Measurements from ENCODE around the gene DAND5.
"Not testable (repeated sequence)": the region's sequence is repeated elsewhere in the genome, so short reads cannot be mapped to it uniquely, and the experiment has no call there.

Gene DAND5

DNA sequence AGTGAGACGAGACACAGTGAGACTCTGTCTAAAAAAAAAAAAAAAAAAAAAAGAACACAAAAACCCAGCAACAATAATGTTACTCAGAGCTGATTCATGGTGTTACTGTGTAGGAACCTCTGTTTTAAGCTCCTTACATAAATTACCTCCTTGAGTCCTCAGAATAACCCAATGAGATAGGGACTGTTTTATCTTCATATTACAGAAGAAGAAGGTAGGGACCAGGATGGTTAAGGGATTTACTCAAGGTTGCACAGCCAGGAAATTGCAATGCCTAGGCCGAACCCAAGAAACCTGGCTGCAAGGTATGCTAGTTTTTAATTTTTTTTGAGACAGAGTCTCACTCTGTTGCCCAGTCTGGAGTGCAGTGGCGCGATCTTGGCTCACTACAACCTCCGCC, 1.5 kb upstream of the DAND5 start:
- DNase-seq (ENCODE audit: low read depth) = no peak

DNA sequence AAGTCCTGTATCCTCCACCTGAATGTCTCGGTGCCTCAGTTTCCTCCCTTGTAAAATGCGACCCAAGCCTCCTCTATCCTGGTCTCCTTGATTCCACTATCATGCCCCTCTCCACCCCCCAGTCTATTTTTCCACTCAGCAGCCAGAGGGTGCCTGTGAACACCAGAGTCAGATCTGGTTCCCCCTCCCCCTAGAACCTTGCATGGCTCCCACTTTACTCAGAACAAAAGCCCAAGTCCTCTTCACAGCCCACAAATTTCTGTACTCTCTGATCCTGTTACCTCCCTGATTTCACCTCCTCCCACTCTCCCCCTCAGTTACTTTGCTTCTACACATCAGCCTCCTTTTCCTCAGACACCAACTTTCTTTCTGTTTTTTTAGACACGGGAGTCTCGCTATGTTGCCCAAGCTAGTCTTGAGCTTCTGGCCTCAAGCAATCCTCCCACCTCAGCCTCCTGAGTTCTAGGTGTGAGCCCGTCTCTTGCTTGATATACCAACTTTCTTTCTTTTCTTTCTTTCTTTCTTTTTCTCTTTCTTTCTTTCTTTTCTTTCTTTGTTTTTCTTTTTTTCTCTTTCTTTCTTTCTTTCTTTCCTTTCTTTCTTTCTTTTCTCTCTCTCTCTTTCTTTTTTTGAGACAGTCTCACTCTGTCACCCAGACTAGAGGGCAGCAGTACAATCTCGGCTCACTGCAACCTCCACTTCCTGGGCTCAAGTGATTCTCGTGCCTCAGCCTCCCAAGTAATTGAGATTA, 869 bp downstream of the DAND5 start:
- no peak for DNase-seq (ENCODE audit: low read depth)

DNA sequence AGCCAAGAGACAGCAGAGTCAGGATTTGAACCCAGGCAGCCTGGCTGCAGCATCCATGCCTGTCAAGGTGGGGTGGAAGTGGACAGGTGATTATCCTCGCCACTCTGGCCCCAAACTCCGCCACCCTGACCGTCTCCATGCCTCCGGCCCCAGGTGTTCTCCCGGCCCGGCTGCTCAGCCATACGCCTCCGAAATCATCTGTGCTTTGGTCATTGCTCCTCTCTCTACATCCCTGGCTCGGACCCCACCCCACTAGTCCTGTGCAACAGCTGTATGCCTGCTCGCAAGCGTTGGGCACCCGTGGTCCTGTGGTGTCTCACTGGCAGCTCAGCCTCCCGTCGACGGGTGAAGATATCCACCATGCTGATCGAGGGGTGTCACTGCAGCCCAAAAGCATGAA, 3.9 kb downstream of the DAND5 start:
- no peak for DNase-seq (ENCODE audit: low read depth)

DNA sequence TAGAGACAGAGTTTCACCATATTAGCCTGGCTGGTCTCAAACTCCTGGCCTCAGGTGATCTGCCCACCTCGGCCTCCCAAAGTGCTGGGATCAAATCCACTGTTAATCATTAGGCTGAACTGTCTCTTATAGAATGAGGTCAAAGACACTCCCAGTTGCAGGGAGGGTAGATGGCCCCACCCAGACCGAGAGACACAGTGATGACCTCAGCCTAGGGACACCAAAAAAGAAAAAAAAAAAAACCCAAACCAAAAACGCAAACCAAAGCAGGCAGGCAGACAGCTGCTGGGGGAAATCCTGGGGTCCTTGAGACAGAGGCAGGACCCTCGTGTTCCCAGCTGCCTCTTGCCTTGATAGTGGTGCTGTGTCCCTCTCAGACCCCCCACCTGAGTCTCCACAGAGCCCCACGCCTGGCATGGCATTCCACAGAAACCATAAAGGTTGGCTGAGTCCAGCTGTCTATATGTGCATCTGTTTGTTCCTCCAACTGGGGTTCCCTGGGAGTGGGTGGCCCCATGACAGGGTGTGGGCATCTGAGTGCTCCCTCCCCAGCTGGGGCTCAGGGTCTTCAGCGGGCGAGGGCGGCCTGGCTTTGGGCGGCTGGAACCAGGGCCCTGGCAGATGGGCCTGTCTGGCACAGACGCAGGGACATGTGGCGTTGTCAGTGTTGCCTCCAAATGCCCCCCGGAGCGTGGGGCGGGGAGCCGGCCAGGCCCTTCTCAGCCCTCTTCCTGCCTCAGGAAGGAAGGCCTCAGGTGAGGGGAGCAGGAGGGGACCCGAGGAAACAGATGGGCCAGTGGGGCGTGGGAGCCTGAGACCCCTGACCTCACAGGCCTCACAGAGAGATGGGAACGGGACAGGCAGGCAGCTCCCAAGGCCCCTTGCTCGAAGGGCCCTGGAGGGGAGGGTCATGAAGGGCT, 5.2 kb downstream of the DAND5 start:
- no peak for DNase-seq (ENCODE audit: low read depth)

DNA sequence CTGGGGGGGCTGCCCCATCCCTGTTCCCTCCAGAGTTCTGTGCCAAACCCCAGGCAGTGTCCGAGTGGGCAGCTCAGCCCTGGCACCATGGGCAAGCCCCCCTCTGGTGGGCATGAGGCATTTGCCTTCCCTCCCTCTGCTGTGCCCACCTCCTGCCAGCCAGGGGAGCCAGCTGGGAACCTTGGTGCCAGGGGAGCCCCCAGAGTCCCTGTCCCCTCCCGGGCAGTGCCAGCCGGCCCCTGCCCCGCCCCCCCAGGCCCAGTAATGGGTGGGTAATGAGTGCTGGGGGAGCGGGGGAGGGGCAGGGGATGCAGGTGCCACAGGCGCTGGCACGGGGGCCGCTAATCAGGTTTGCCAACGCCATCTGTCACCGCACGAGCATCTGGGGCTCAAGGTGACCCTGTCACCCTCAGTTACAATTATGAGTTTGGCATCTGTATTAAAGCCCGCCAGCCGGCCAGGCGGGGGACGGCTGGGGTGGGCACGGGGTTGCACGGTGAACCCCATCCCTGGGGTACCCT, 5.9 kb downstream of the DAND5 start:
- DNase-seq (ENCODE audit: low read depth) = no peak

DNA sequence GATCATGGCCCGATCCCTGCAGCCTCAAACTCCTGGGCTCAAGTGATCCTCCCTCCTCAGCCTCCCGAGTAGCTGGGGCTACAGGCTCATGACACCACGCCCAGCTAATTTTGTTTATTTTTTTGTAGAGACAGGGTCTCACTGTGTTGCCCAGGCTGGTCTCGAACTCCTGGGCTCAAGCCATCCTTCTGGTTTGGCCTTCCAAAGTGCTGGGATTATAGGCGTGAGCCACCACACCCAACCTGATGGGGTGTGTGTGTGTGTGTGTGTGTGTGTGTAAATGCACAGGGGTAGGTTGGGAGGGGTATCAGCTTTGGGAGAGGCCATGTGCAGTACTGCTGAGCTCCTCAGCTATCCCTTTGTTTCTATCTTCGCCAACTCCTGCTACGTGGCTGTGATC, 6.7 kb downstream of the DAND5 start:
- not testable (repeated sequence) for DNase-seq (ENCODE audit: low read depth)

DNA sequence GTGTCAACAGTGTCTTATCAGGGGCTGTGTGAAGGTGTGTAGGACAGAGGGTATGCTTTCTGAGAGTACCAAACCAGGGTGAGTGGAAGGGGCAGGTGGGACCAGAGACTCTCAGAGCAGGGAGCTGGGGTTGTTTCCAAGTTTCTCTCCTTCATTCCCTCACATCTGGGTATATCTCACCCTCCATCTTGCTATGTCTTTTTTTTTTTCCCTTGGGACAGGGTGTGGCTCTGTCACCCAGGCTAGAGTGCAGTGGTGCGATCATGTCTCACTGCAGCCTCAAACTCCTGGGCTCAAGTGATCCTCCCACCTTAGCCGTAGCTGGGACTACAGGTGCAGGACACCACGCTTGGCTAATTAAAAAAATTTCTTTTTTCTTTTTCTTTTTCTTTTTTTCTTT, 10.6 kb downstream of the DAND5 start:
- no peak for DNase-seq (ENCODE audit: low read depth)

DNA sequence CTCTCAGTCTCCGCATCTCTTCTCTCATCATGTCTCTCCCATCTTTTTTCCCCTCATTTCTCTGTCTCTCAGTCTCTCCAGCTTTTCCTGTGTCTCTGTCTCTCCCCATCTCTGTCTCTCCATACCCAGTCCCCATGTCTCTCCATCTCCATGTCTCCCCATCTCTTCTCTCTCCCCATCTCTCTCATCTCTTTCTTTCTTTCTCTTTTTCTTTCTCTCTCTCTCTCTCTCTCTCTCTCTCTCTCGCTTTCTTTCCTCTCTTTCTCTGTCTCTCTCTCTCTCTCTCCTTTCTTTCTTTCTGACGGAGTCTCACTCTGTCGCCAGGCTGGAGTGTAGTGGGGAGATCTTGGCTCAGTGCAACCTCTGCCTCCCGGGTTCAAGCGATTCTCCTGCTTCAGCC, 13.3 kb downstream of the DAND5 start:
- DNase-seq (ENCODE audit: low read depth) = no peak

DNA sequence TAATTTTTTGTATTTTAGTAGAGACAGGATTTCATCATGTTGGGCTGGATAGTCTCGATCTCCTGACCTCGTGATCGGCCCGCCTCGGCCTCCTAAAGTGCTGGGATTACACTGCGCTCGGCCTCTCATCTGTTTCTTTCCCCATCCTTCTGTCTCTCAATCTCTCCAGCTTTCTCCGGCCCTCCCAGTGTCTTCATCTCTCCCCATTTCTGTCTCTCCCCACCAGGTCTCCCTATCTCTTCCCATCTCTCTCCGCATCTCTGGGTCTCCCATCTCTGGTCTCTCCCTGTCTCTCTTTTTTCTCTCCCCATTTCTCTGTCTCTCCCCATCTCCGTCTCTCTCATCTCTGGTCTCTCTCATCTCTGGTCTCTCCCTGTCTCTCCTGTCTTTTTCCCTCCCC, 13.7 kb downstream of the DAND5 start:
- DNase-seq (ENCODE audit: low read depth) = no peak

DNA sequence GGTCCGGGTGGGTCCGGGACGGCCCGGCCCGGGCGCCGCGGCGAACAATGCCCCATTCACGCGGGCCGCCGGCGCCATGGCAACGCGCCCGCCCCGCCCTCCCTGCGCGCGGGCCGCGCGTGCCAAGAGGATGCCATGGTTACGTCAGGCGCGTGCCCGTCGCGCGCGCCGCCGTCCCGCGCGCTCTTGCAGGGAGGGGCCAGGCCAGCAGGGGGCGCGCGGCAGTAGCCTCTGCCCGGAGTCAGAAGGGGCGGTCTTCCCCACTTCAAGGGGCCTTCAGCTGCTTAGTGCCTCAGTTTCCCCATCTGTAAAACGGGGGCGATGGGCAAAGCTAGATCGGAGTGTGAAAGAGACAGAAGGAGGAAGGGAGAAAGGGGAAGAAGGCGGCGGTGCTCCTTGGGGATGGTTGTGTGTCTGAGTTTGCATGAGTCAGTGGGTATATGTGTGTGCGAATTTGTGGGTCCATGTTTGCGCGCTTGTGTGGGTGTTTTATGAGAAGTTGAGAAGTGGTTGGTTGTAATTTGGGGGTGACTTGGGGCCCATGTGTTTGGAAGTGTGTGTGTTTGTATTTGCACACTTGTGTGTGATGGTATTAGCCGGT, 14.3 kb downstream of the DAND5 start:
- DNase-seq (ENCODE audit: low read depth) = peak; percentile 48

DNA sequence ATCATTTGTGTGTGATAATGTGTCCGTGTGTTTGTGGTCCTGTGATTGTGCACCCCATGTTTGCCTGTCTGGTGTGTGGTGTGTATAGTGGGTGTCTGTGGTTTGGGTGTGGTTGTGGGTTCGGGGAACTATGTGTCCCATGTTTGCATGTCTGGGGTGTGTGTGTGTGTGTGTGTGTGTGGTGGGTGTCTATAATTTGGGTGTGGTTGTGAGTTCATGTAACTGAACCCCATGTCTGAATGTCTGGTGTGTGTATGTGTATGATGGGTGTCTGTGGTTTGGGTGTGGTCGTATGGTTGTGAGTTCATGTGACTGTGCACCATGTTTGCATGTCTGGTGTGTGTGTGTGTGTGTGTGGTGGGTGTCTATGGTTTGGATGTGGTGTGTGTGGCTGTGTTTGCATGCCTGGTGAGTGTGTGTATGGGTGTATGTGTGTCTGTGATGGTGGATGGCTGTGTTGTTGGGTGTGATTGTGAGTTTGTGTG, 14.8 kb downstream of the DAND5 start:
- DNase-seq (ENCODE audit: low read depth) = no peak

DNA sequence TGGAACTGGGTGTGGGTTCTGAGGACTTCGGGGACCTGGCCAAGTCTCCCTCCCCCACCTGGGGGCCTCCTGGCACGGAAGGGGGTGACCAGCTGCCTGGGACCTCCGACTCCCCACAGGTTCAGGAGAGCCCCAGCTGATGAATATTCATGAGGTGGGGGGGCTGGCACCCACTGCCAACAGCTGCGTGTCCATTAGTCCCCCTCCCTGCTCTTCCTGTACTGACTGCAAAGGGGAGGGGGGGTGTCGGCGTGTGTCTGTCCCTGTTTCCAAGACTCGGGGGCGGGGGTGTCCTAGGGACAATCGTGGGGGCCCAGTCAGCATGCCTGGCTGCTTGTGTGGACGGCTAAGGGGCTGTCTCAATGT, 15.3 kb downstream of the DAND5 start:
- DNase-seq (ENCODE audit: low read depth) = no peak

DNA sequence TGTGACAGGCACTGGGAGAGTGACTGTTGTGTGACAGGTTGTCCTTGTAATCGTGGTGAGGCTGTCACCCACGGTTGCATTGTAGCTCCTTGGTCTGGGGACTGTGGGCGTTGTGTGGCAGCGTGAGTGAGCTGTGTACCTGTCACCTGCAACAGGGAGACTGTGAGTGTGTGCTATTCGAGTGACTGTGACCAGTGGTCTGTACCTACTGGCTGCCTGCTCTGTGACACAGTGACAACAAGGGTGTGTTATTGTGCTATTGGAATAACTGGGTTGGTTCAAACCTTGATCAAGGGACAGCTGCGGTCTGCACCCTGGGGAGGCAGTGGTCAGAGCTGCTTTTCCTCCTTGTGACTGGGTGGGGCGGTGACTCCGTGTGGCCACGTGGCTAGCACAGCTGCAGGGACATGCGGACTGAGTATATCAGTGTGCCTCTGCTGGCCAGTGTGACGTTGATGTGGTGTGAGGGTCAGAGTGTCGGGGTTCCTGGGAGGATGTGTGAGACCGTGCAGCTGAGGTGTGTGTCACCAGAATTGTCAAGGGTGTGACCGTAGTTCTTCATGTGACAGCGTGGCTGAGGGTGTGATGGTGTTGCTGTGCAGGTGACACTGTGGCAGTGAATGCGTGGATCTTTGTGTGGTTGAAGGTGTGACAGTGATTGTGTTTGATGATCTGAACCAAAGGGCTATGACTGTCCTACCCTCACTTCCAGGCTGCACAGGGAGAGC, 15.8 kb downstream of the DAND5 start:
- DNase-seq (ENCODE audit: low read depth) = no peak

DNA sequence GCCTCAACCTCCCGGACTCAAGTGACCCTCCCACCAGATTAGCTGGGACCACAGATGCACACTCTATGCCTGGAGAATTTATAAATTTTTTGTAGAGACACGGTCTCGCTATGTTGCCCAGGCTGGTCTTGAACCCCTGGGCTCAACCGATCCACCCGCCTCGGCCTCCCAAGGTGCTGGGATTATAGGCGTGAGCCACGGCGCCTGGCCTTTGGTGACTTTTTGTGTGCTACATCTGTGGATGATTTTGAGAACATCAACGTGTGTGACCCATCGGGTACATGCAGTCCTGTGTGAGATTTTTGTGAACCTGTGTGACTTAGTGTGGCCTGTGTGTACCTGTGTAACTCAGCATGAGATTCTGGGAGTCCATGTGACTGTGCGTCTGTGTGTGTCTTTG, 17.4 kb downstream of the DAND5 start:
- no peak for DNase-seq (ENCODE audit: low read depth)

DNA sequence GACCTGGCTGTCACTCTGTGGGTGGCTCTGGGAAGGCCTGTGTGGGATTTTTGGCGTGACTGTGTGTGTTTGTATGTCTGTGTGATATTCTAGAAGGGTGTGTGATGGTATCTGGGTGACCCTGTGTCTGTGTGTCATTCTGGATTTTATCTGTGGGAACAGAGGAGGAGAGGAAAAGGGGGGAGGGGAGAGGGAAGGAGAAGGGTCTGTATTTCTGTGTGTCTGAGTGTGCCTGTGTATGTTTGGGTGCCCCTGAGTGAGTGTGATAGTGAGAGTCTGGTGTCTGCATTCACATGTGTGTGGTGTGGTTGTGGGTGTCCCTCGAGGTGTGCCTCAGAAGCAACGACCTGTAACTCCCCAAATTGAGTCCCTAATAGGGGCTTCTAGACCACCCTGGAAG, 17.8 kb downstream of the DAND5 start:
- no peak for DNase-seq (ENCODE audit: low read depth)

DNA sequence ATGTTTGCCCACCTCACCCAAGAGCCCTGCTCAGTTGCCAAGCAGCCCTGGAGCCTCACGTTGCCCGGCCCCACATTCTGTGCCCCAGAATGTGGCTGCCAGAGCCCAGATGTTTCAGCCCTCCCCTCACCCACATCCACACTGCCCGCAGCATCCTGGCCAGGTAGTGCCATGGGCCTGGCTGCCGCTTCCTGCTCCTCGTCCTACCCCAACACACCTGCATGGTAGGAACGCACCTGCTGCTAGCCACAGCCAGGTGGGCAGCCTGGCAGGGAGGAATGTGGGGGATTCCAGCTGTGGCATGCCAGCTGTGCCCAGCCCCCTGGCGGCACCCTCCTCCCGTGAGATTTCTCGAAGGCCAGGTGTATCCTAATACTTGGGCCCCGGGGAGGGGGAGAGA, 18.4 kb downstream of the DAND5 start:
- no peak for DNase-seq (ENCODE audit: low read depth)

DNA sequence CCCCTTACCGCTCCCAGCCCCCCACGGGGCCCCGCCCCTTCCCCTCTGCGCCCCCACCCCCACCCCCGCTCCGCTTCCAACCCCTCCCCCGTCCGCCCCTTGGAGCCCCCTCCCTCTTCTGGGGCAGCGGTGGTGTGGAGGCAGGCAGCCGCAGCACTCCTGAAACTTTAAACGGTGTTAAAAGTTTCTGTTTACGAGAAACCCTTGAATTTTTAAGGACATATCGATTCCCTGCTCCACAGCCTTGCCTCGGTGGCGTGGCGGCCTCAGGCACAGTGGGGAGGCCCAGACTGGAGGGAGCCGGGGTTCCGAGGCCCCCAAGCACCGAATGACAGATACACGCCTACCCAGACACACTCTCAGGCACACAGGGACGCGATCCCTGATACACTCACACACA, 21.1 kb downstream of the DAND5 start:
- no peak for DNase-seq (ENCODE audit: low read depth)

DNA sequence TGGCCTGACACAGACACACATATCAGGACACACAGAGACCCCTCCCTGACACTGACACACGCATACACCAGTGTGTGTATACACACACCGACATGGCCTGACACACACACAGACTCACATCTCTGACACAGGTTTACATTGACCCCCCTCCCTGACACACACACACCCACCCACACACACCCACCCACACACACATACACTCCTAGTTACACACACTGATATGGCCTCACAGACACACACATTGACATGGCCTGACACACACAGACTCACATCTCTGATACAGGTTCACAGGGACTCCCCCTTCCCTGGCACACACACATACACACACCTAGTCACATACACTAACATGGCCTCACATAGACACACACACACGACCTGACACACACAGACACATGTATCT, 21.5 kb downstream of the DAND5 start:
- DNase-seq (ENCODE audit: low read depth) = no peak

DNA sequence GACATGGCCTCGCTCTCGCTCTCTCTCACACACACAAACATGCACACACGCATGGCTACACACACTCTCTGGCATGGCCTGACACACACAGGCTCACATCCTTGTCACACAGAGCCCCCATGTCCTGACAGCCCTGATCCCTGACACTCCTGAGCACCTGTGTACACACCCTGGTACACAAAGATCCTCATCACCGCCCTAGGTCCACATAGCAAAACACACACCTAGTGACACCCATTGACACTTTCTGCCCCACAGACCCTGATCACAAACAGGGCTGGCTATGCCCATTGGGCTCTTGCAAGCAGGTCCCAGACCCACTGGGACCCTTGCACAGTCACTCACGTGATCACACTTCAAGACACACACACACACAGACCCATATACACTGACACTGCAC, 21.9 kb downstream of the DAND5 start:
- no peak for DNase-seq (ENCODE audit: low read depth)

DNA sequence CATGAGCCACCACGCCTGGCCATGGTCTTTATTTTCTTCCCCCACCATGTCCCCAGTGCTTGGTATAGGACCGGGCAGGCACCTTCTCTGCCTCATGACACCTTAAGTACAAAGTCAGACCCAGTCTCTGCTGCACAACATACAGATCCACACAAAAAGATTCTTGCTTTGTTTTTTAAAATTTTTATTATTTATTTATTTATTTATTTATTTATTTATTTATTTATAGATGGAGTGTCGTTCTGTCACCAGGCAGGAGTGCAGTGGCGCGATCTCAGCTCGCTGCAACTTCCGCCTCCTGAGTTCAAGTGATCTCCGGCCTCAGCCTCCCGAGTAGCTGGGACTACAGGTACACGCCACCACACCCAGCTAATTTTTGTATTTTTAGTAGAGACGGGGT, 23.4 kb downstream of the DAND5 start:
- DNase-seq (ENCODE audit: low read depth) = no peak

DNA sequence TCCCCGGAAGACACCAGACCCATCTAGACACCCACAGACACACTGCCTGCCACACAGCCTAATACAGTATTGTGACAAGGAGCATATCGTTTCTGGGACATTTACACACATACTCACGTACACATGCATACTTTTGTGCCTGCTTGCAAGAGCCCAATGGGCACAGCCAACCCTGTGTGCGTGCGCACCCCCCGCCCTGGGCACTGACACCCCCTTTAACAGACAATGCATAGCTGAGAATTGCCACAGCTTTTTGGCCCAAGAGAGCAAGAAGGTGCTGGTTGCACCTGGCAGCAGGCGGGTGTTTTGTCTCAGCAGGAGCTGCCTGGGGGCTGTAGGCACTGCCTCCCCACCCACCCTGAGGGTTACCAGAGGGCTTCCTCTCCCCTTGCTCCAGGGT, 24.2 kb downstream of the DAND5 start:
- no peak for DNase-seq (ENCODE audit: low read depth)

All from HS-5 (cell line).